ENCODE results near the gene SBNO2. TPM values are rescaled to one million over a fixed set of nuclear protein-coding genes. Genes with fewer than 3 reads are reported as not detected.

Gene SBNO2
- total RNA-seq, 1 donor from 2014 or later = 53.0 TPM

- TF ChIP-seq CTCF (IDR thresholded peaks at IDR 0.05; ENCODE audit: unreplicated experiment) = no peak
- peaks cover 18% of the 10 kb centered on the region for H3K36me3 Mint-ChIP-seq
- DNase-seq (ENCODE audit: low spot score in 2 of 2, unreplicated experiment in 2 of 2) = no peak
- H3K4me1 Mint-ChIP-seq = no peaks in the 10 kb centered on the region
- H3K27ac Mint-ChIP-seq = no peak overlapping the region
- H3K27me3 Mint-ChIP-seq (ENCODE audit: low read depth) = no peaks in the 10 kb centered on the region
- no peak overlapping the region for H3K4me3 Mint-ChIP-seq
- H3K9me3 Mint-ChIP-seq = no peaks in the 10 kb centered on the region
These were observed 51.1 kb downstream of the SBNO2 start for GRCh38 chr19:1122972-1123363.

DNA sequence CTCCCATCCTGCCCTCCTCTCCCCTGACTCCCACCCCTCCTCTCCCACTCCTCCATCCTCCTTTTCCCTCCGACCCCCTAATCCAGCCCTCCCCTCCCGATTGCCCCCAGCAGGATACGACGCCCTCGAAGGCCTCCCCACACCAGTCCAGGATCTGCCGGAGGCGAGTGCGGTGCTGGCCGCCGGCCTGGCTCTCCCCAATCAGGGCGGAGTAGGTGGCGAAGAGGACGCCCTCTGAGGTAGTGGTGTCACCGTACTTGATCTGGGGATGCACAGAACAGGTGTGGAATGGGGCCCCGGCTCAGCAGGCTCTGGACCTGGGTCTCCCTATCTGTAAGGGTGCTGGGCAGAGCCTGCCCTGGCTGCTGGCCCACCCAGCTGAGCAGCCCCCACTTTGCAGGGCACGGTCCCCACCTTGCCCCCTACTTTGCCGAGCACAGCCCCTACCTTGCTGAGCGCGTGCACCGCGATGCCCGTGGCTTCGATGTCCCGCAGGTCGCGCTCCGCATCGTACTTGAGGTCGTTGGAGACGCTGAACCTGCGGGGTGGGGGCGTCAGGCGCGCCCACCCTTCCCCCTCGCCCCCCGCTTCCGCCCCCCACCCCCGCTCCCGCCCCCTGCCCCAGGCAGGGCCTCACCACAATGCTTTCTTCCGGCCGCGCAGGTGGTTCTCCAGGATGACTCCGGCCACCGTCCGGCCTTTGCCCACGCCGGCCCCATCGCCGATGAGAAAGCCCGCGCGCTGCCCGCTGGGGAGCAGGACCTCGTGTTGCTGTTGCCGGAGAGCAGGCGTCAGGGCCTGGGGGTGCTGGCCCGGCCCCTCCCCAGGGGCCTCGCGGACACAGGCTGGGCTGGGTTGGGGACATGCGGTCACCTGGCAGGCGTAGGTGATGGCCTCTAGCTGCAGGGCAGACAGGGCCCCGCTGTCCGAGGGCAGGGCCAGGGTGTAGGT is 51.8 kb downstream of the SBNO2 start:
- Mint-ChIP-seq H3K4me3 (no peak overlapping the region), H3K36me3 (peaks cover 18% of the 10 kb centered on the region), H3K4me1 (no peaks in the 10 kb centered on the region), H3K27ac (no peak overlapping the region), H3K27me3 (ENCODE audit: low read depth) (no peaks in the 10 kb centered on the region), H3K9me3 (no peaks in the 10 kb centered on the region)
- DNase-seq (ENCODE audit: low spot score in 2 of 2, unreplicated experiment in 2 of 2) = no peak
- no peak for TF ChIP-seq CTCF (IDR thresholded peaks at IDR 0.05; ENCODE audit: unreplicated experiment)

DNA sequence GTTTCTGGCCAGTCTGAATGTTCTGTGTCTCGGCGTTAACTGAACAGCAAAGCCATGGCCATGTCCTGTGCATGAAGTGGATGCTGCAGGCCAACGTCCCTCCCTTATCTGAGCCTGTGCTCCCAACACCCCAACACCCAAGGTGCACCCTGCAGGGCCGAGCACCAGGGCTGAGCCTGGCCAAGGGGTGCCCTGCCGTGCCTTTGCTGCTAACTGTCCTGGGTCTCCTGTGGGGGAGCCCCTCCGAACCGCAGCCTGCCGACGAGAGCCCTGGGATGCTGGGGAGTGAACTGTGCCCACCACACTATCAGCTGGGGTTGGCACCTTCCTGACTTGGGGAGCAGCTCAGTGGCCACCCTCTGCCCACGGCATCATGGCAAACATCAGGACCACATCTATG is 52.7 kb downstream of the SBNO2 start:
- peaks cover 18% of the 10 kb centered on the region for H3K36me3 Mint-ChIP-seq
- no peak overlapping the region for H3K4me3 Mint-ChIP-seq
- H3K27ac Mint-ChIP-seq = no peak overlapping the region
- no peak for TF ChIP-seq CTCF (IDR thresholded peaks at IDR 0.05; ENCODE audit: unreplicated experiment)
- no peaks in the 10 kb centered on the region for H3K4me1 Mint-ChIP-seq
- H3K27me3 Mint-ChIP-seq (ENCODE audit: low read depth) = no peaks in the 10 kb centered on the region
- H3K9me3 Mint-ChIP-seq = no peaks in the 10 kb centered on the region
- DNase-seq (ENCODE audit: low spot score in 2 of 2, unreplicated experiment in 2 of 2) = no peak

- no peaks in the 10 kb centered on the region for H3K27me3 Mint-ChIP-seq (ENCODE audit: low read depth)
- peaks cover 15% of the 10 kb centered on the region for H3K36me3 Mint-ChIP-seq
- no peak for TF ChIP-seq CTCF (IDR thresholded peaks at IDR 0.05; ENCODE audit: unreplicated experiment)
- no peak overlapping the region for H3K4me3 Mint-ChIP-seq
- no peak overlapping the region for H3K27ac Mint-ChIP-seq
- H3K9me3 Mint-ChIP-seq = no peaks in the 10 kb centered on the region
- DNase-seq (ENCODE audit: low spot score in 2 of 2, unreplicated experiment in 2 of 2) = no peak
- H3K4me1 Mint-ChIP-seq = no peaks in the 10 kb centered on the region
These were observed 54.4 kb downstream of the SBNO2 start for GRCh38 chr19:1119475-1120217.

DNA sequence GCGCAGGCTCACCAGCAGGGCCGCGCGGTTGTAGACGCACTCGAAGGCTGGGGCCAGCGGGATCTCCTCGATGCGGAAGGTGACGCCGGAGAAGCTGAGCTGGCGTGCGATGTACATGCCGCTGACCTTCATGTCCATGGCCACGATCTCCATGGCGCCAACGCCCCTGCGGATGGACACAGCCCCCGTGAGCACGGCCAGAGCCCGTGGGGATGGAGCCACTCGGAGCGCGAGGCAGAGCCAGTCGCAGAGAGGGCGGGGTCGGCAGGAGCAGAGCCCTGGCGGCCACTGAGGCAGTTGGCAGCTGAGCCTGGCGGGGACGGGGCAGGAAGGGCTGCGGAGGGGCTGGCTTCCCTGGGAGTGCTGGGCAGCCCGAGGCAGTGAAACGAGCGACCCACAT is 55.1 kb downstream of the SBNO2 start:
- no peaks in the 10 kb centered on the region for H3K4me1 Mint-ChIP-seq
- no peaks in the 10 kb centered on the region for H3K9me3 Mint-ChIP-seq
- no peak overlapping the region for H3K27ac Mint-ChIP-seq
- no peak overlapping the region for H3K4me3 Mint-ChIP-seq
- peaks cover 15% of the 10 kb centered on the region for H3K36me3 Mint-ChIP-seq
- DNase-seq (ENCODE audit: low spot score in 2 of 2, unreplicated experiment in 2 of 2) = no peak
- H3K27me3 Mint-ChIP-seq (ENCODE audit: low read depth) = no peaks in the 10 kb centered on the region
- no peak for TF ChIP-seq CTCF (IDR thresholded peaks at IDR 0.05; ENCODE audit: unreplicated experiment)

Data from mesothelial cell of epicardium (in vitro differentiated cells).